ENCODE measurements around the gene NR0B1.

Gene NR0B1

DNA sequence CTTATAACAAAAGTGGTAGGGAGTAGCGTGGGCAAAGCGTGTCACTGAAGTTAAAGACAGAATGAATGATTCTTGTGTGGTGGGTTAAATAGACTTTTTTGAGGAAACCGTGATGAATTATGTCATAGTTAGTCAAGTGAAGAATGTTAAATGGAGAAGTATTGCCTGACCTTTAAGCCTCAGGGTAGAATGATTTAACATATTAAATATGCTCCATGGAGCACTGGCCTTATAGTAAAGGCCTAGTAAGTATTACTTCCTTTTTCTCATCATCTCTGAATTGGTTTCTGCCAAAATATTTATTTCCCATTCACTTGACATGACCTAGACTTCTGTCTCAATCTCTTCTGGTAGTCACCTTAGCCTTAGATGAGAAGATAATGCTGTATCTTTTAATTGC is 38.6 kb downstream of the NR0B1 start:
- no peak for DNase-seq

DNA sequence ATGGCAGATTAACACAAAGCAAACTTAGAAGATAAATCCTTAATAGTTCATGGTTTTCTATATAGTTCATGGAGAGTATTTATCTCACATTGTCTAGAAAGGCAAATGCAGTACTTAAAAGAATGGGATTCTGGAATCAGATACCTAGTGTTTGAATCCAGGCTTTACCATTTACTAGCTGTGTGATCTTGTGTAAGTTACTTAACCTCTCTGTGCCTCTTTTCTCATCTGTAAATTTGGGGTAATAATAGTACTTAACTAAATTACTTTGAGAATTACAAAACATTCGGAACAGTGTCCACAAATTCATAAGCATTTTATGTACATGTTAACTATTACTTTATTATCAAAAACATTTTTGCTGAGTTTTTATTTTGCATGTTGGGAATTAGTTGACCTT is 46.4 kb downstream of the NR0B1 start:
- DNase-seq, result no peak

DNA sequence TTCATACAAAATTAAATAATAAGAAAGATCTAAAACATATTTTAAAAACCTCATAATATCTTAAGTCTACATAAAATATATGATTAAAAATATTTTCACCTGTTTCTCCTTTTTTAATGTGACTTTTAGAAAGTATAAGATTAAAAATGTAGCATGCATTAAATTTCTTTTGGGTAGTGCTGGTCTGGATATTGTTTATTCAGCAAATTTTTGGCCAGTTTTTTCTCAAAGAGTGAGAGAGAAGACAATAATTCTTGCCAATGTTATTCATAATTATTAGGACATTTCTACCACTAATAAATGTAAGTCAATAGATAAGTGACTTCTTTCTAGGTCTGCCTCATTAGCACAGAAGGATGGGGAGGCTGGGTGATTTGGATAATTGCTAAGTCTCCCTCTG is 48.2 kb downstream of the NR0B1 start:
- no peak for DNase-seq

DNA sequence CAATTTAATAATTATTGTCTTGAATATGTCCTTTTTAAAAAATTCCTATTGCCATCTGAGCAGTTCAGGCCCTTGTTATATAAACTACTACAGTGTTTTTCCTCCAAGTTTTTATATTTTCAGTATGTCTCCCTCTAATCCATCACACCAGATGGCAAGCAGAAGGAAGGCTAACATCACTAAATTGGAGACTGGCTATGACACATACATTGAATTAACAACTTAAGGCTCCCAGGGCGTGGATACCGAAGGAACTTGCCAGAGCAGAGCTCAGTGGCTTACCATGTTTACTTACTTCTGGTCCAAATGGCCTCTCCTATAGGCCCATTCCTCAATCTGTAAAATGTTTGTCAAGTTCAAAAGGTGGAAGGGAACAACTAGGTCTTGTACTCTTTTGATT is 49.3 kb downstream of the NR0B1 start:
- no peak for DNase-seq
